B cell (primary cell): Measurements from ENCODE around the gene APOL2. TPM values are rescaled to one million over a fixed set of nuclear protein-coding genes. Genes with fewer than 3 reads are reported as not detected.
"Not testable (repeated sequence)": the region's sequence is repeated elsewhere in the genome, so short reads cannot be mapped to it uniquely, and the experiment has no call there.

Source experiments
- ATAC-seq: fragments of 200-7000 bp; cut with Tn5 transposase; one replicate; pipeline ENCODE4 v1.10.0; 2021; ENCODE audit warnings: low read depth, mild to moderate bottlenecking, moderate number of reproducible peaks, moderate library complexity
- CTCF ChIA-PET: fragments of 350-600 bp; sonication (Branson Sonifier 250); formaldehyde crosslinking; loops from one replicate; lab custom pipeline; 2021; ENCODE audit warnings: antibody characterized with exemption, inconsistent platforms; lab: Charles Lee
- POLR2A ChIA-PET: fragments of 350-600 bp; sonication (Branson Sonifier 250); formaldehyde crosslinking; loops from one replicate; lab custom pipeline; 2021; ENCODE audit warnings: antibody characterized with exemption; lab: Charles Lee
- DNase-seq: peaks from one replicate; pipeline ENCODE4 v3.0.0; 2013
- H2AFZ ChIP-seq: 2 replicates; pipeline ENCODE4 v1.6.1; 2012; ENCODE audit warnings: mild to moderate bottlenecking, low read depth, low read length; ENCODE audit not compliant: insufficient read depth, poor library complexity, severe bottlenecking
- H3K27ac ChIP-seq, 2 donors: 1 replicate in 1 of 2; 2 replicates in 1 of 2; pipeline ENCODE4 v1.5.1; 2012 to 2013; ENCODE audit warnings: low read length in 2 of 2, mild to moderate bottlenecking in 2 of 2, moderate library complexity in 1 of 2
- H3K27me3 ChIP-seq, 4 experiments: fragments of 200-600 bp in 1 of 4; sonication (generic) in 1 of 4; replicated peaks in 1 of 4; 1 replicate in 2 of 4; 2 replicates in 2 of 4; pipeline versions ENCODE4 v1.6.1 to v1.7.0; 2013 to 2016; ENCODE audit warnings: low read length in 3 of 4, mild to moderate bottlenecking in 2 of 4, mixed read lengths in 1 of 4, moderate library complexity in 1 of 4; ENCODE audit not compliant: insufficient read depth in 4 of 4, control insufficient read depth in 3 of 4; ENCODE audit errors: control extremely low read depth in 1 of 4
- H3K36me3 ChIP-seq, 2 experiments: replicated peaks in 1 of 2; 1 replicate in 1 of 2; 2 replicates in 1 of 2; pipeline versions ENCODE4 v1.6.1 to v1.7.1; 2013; ENCODE audit warnings: low read length in 1 of 2; ENCODE audit not compliant: insufficient read depth in 2 of 2, control insufficient read depth in 1 of 2; ENCODE audit errors: control extremely low read depth in 1 of 2, extremely low read depth in 1 of 2
- H3K4me1 ChIP-seq, 2 donors: fragments of 200-600 bp in 1 of 2; sonication (generic) in 1 of 2; 1 replicate in 1 of 2; 2 replicates in 1 of 2; pipeline versions ENCODE4 v1.5.1 to v1.6.1; 2013 to 2017; ENCODE audit warnings: low read length in 2 of 2; ENCODE audit not compliant: control insufficient read depth in 2 of 2, insufficient read depth in 2 of 2
- H3K4me2 ChIP-seq: replicated peaks from 2 replicates; pipeline ENCODE3; 2012; ENCODE audit warnings: mild to moderate bottlenecking, low read depth, low read length; ENCODE audit not compliant: poor library complexity, severe bottlenecking
- H3K4me3 ChIP-seq, 5 experiments: fragments of 200-600 bp in 1 of 5; sonication (generic) in 1 of 5; 1 replicate in 3 of 5; 2 replicates in 2 of 5; pipeline versions ENCODE4 v1.5.1 to v1.7.0; 2011 to 2016; ENCODE audit warnings: low read length in 4 of 5, mild to moderate bottlenecking in 4 of 5, low read depth in 2 of 5, control low read depth in 1 of 5, moderate library complexity in 1 of 5; ENCODE audit not compliant: insufficient read depth in 1 of 5; ENCODE audit errors: control extremely low read depth in 1 of 5, extremely low read depth in 1 of 5
- H3K79me2 ChIP-seq: fragments of 200-600 bp; sonication (generic); one replicate; pipeline ENCODE4 v1.6.0; 2016; ENCODE audit warnings: low read length; ENCODE audit not compliant: control insufficient read depth, insufficient read depth
- H3K9ac ChIP-seq: fragments of 200-600 bp; sonication (generic); 2 replicates; pipeline ENCODE4 v1.6.1; 2017; ENCODE audit warnings: mild to moderate bottlenecking, low read length, moderate library complexity
- H3K9me3 ChIP-seq, 3 donors: one replicate each; pipeline versions ENCODE4 v1.6.1 to v1.7.1; 2013; ENCODE audit warnings: low read length in 2 of 3; ENCODE audit not compliant: control insufficient read depth in 2 of 3, insufficient read depth in 1 of 3; ENCODE audit errors: control extremely low read depth in 1 of 3
- H4K20me1 ChIP-seq: 2 replicates; pipeline ENCODE4 v1.6.0; 2012; ENCODE audit warnings: mild to moderate bottlenecking, low read length; ENCODE audit not compliant: insufficient read depth, control insufficient read depth, poor library complexity, severe bottlenecking
- H3K27ac Mint-ChIP-seq: one replicate; pipeline ENCODE4 v1.8.0; 2021; ENCODE audit warnings: mixed read lengths
- H3K27me3 Mint-ChIP-seq: one replicate; pipeline ENCODE4 v1.8.0; 2021; ENCODE audit warnings: mixed read lengths
- H3K4me1 Mint-ChIP-seq: one replicate; pipeline ENCODE4 v1.8.0; 2021; ENCODE audit warnings: mixed read lengths
- H3K4me3 Mint-ChIP-seq: one replicate; pipeline ENCODE4 v1.8.0; 2021; ENCODE audit warnings: mixed read lengths
- H3K9me3 Mint-ChIP-seq: one replicate; pipeline ENCODE4 v1.8.0; 2022; ENCODE audit warnings: mixed read lengths; ENCODE audit not compliant: insufficient read depth
- CTCF ChIP-seq: fragments of 200-600 bp; IDR thresholded peaks from one replicate; pipeline ENCODE4 v1.8.0; 2022; ENCODE audit warnings: antibody characterized with exemption, mild to moderate bottlenecking
- EZH2 ChIP-seq: IDR thresholded peaks from 2 replicates; pipeline ENCODE4 v1.6.1; 2012; ENCODE audit warnings: borderline replicate concordance, low read depth, mild to moderate bottlenecking, moderate library complexity, low read length; ENCODE audit not compliant: insufficient read depth, poor library complexity, severe bottlenecking
- WGBS: methylation state at CpG from one replicate; pipeline ENCODE4 v1.1.5; 2013; ENCODE audit warnings: missing lambda C conversion rate; ENCODE audit not compliant: insufficient coverage; 5-methylcytosine and 5-hydroxymethylcytosine counted together
- intact Hi-C: fragments of 100-400 bp; cut with micrococcal nuclease; formaldehyde crosslinking; loops from one replicate; pipeline ENCODE4 v1.10.0; 2022
- polyA plus RNA-seq: library from polyadenylated mRNA; depleted of rRNA; stranded (reverse); fragments of >200 nt; gene quantifications from 2 replicates; pipeline ENCODE4 v1.2.3, GENCODE V29; 2012
- total RNA-seq, 2 donors: library from RNA; stranded (reverse); fragments of 120-200 nt in 1 of 2; gene quantifications; 1 replicate in 1 of 2; 2 replicates in 1 of 2; pipeline versions ENCODE4 v1.2.3 to v1.2.4, GENCODE V29; 2013 to 2022

Gene APOL2
- total and polyA plus RNA-seq, 2 donors (not counting 1 experiment from before 2014, with no cell fraction given), result 29.4 to 60.6 TPM

DNA sequence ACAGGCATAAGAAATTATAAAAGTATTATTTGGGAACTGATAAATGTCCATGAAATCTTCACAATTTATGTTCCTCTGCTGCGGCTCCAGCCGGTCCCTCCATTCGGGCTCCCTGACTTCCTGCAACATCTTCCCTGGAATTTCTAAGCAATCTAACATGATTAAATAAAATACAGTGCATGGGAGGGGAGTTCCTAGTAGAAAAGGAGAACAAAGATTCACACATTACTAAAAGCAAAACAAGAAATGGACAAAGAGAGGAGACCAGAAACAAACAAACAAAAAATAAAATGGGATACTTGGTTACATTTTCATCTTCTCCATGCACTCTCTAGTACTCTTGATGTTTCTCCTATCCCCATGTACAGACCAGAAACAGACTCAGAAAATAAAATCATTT lies 29.1 kb downstream of the APOL2 start:
- Histone ChIP-seq H3K4me1 (peaks cover 23 to 31% of the 10 kb centered on the region in 2 donors), H3K9me3 (peaks cover 1 to 9% (median 9%) of the 10 kb centered on the region in 3 donors), H3K36me3 (no peaks in the 10 kb centered on the region), H4K20me1 (no peaks in the 10 kb centered on the region), H3K9ac (no peak overlapping the region), H3K4me3 (no peak overlapping the region), H3K27me3 (no peaks in the 10 kb centered on the region), H3K4me2 (no peak overlapping the region), H3K79me2 (no peaks in the 10 kb centered on the region), H3K27ac (no peak overlapping the region), H2AFZ (no peak overlapping the region)
- ChIA-PET CTCF (no interaction called here), POLR2A (no interaction called here)
- H3K4me3 Mint-ChIP-seq, result no peak overlapping the region
- WGBS, result no CpG with 5 or more reads among the region's 3 CpGs
- DNase-seq, result no peak
- intact Hi-C loops, result no loop called here
- H3K9me3 Mint-ChIP-seq, result no peaks in the 10 kb centered on the region
- H3K4me1 Mint-ChIP-seq, result peaks cover 33% of the 10 kb centered on the region
- H3K27me3 Mint-ChIP-seq, result peaks cover under 1% of the 10 kb centered on the region
- TF ChIP-seq EZH2 (no peak), CTCF (no peak)
- H3K27ac Mint-ChIP-seq, result no peak overlapping the region
- ATAC-seq, result no peak

DNA sequence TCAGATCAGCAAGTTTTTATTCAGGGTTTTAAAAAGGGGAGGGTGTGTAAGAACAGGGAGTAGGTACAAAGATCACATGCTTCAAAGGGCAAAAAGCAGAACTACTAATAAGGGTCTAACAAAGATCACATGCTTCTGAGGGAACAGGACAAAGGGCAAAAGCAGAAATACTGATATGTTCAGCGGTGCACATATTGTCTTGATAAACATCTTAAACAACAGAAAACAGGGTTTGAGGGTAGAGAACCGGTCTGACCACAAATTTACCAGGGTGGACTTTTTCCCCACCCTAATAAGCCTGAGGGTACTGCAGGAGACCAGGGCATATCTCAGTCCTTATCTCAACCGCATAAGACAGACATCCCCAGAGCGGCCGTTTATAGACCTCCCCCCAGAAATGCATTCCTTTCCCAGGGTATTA lies 29.8 kb downstream of the APOL2 start:
- H3K4me3 Mint-ChIP-seq, H3K27ac Mint-ChIP-seq: not testable (repeated sequence)

More for the DNA sequence above, 29.8 kb downstream of the APOL2 start:
- H3K79me2 ChIP-seq, H3K36me3 ChIP-seq, H3K4me3 ChIP-seq, H3K9ac ChIP-seq, H3K27me3 Mint-ChIP-seq, H3K27me3 ChIP-seq, ATAC-seq, H2AFZ ChIP-seq, POLR2A ChIA-PET, DNase-seq, H3K27ac ChIP-seq, H3K4me2 ChIP-seq, intact Hi-C loops, H3K9me3 Mint-ChIP-seq, H4K20me1 ChIP-seq, H3K9me3 ChIP-seq: not testable (repeated sequence)
- peaks cover 23 to 36% of the 10 kb centered on the region in 2 donors for H3K4me1 ChIP-seq
- H3K4me1 Mint-ChIP-seq, result peaks cover 36% of the 10 kb centered on the region
- WGBS, result 33% methylated on average over 1 of the region's 5 CpGs
- CTCF ChIA-PET, result interaction anchor here (1.4 to 1.7 kb wide), 2 partner anchors 91 to 277 kb away, joined by 3 to 5 read pairs; no protein-coding TSS in a partner anchor
